Activated CD4-positive, alpha-beta T cell treated with anti-CD3 and anti-CD28 coated beads, Interleukin-2, Interleukin-4, amounts not matched to agents 100 ng/mL and 50 ng/mL, durations not matched to agents 16 hours and 8 hours (primary cell): ENCODE data around the gene BRI3BP.
"Not testable (repeated sequence)": the region's sequence is repeated elsewhere in the genome, so short reads cannot be mapped to it uniquely, and the experiment has no call there.

Source experiments
- DNase-seq: peaks from one replicate; pipeline ENCODE4 v3.0.0-alpha.2; 2020; ENCODE audit warnings: low spot score

The BRI3BP gene

GRCh38 chr12:124972211-124972610, 21.2 kb upstream of the BRI3BP start:
- DNase-seq = no peak

- DNase-seq = no peak
Observed at GRCh38 chr12:124975276-124975675, 18.2 kb upstream of the BRI3BP start.

- DNase-seq = no peak
Observed at GRCh38 chr12:124976999-124977398, 16.4 kb upstream of the BRI3BP start.

- DNase-seq = no peak
Observed at GRCh38 chr12:124979568-124979967, 13.9 kb upstream of the BRI3BP start.

GRCh38 chr12:124980098-124980892, 13.2 kb upstream of the BRI3BP start:
- DNase-seq = no peak

- DNase-seq = not testable (repeated sequence)
Observed at GRCh38 chr12:124986876-124987275, 6.6 kb upstream of the BRI3BP start.

- peak; percentile 92 for DNase-seq
Observed at GRCh38 chr12:124992874-124993625, 395 bp upstream of the BRI3BP start.

GRCh38 chr12:124994437-124994975, 1.1 kb downstream of the BRI3BP start:
- peak; percentile 16 for DNase-seq

GRCh38 chr12:124995200-124995961, 1.9 kb downstream of the BRI3BP start:
- DNase-seq = peak; percentile 14

GRCh38 chr12:124998705-124999104, 5.3 kb downstream of the BRI3BP start:
- no peak for DNase-seq

GRCh38 chr12:125001636-125002035, 8.2 kb downstream of the BRI3BP start:
- no peak for DNase-seq

- DNase-seq = no peak
Observed at GRCh38 chr12:125003021-125003420, 9.6 kb downstream of the BRI3BP start.

GRCh38 chr12:125004621-125005020, 11.2 kb downstream of the BRI3BP start:
- DNase-seq = no peak

- no peak for DNase-seq
Observed at GRCh38 chr12:125005652-125006051, 12.2 kb downstream of the BRI3BP start.

- no peak for DNase-seq
Observed at GRCh38 chr12:125006365-125006764, 12.9 kb downstream of the BRI3BP start.

- no peak for DNase-seq
Observed at GRCh38 chr12:125013816-125014442, 20.5 kb downstream of the BRI3BP start.

- DNase-seq = no peak
Observed at GRCh38 chr12:125014526-125014925, 21.1 kb downstream of the BRI3BP start.

GRCh38 chr12:125015680-125016310, 22.4 kb downstream of the BRI3BP start:
- no peak for DNase-seq

GRCh38 chr12:125017801-125018200, 24.4 kb downstream of the BRI3BP start:
- DNase-seq = no peak

GRCh38 chr12:125018356-125018755, 24.9 kb downstream of the BRI3BP start:
- no peak for DNase-seq

GRCh38 chr12:125021096-125021495, 27.7 kb downstream of the BRI3BP start:
- DNase-seq = no peak
